A549 (cell line): Measurements from ENCODE around the gene PDGFA. TPM values are rescaled to one million over a fixed set of nuclear protein-coding genes. Genes with fewer than 3 reads are reported as not detected.

Experiments used
- ATAC-seq, 2 experiments: fragments of 200-7000 bp in 1 of 2; fragments of >200 bp in 1 of 2; cut with Nextera tagmentation in 1 of 2; cut with Tn5 transposase in 1 of 2; 3 replicates each; pipeline versions ENCODE4 v1.8.0 to v1.9.1; 2018 to 2020; ENCODE audit warnings: mild to moderate bottlenecking in 1 of 2, moderate library complexity in 1 of 2
- CTCF ChIA-PET: fragments of 300-600 bp; sonication (Branson Sonifier 250); formaldehyde crosslinking; extraction: SDS; loops from one replicate; lab custom pipeline; 2021; ENCODE audit warnings: antibody characterized with exemption, inconsistent platforms; lab: Yijun Ruan, JAX
- POLR2A ChIA-PET: fragments of 350-600 bp; formaldehyde crosslinking; extraction: SDS; loops from one replicate; lab custom pipeline; 2021; ENCODE audit warnings: antibody characterized with exemption, inconsistent platforms; lab: Yijun Ruan, JAX
- DNase-seq, 2 experiments: peaks; one replicate each; pipeline versions ENCODE4 v3.0.0 to v3.0.0-alpha.2; 2011 to 2016; ENCODE audit warnings: low read depth in 1 of 2, low spot score in 1 of 2
- FAIRE-seq: peaks from 2 replicates; lab custom pipeline; 2011; peaks lifted over from hg19 to GRCh38; lab: Jason Lieb, UNC
- H3K27ac ChIP-seq, 2 experiments: fragments of >200 bp; sonication (Bioruptor Twin); formaldehyde crosslinking; 3 replicates each; pipeline ENCODE4 v1.5.1; 2016 to 2017
- H3K4me1 ChIP-seq: fragments of >200 bp; sonication (Bioruptor Twin); formaldehyde crosslinking; 3 replicates; pipeline ENCODE4 v1.6.1; 2016
- H3K4me2 ChIP-seq: fragments of >200 bp; sonication (Bioruptor Twin); formaldehyde crosslinking; 3 replicates; pipeline ENCODE4 v1.6.1; 2016
- H3K4me3 ChIP-seq: fragments of >200 bp; sonication (Bioruptor Twin); formaldehyde crosslinking; 3 replicates; pipeline ENCODE4 v1.5.1; 2016
- H3K9me3 ChIP-seq: fragments of >200 bp; sonication (Bioruptor Twin); formaldehyde crosslinking; 3 replicates; pipeline ENCODE4 v1.6.1; 2016
- ATOH8 ChIP-seq: fragments of 250-450 bp; sonication (Bioruptor Pico); IDR thresholded peaks from 2 replicates; pipeline ENCODE4 v1.5.0; 2020; ENCODE audit warnings: low read depth, mild to moderate bottlenecking, moderate library complexity
- CBX2 ChIP-seq: fragments of 200-600 bp; sonication (generic); IDR thresholded peaks from 2 replicates; pipeline ENCODE4 v1.6.1; 2016; ENCODE audit warnings: low read depth, mild to moderate bottlenecking, borderline replicate concordance
- CHD2 ChIP-seq: fragments of 150-350 bp; IDR thresholded peaks from 2 replicates; pipeline ENCODE4 v1.6.1; 2014; ENCODE audit warnings: low read length; ENCODE audit not compliant: partially characterized antibody
- CHD4 ChIP-seq: fragments of 200-600 bp; sonication (generic); IDR thresholded peaks from 2 replicates; pipeline ENCODE4 v1.6.1; 2016; ENCODE audit warnings: antibody characterized with exemption, mild to moderate bottlenecking, borderline replicate concordance
- EHMT2 ChIP-seq: fragments of 200-600 bp; sonication (generic); IDR thresholded peaks from 2 replicates; pipeline ENCODE4 v1.6.1; 2016; ENCODE audit warnings: antibody characterized with exemption, low read depth, mild to moderate bottlenecking, moderate library complexity
- EP300 ChIP-seq, 2 experiments: fragments of >200 bp; sonication (Bioruptor Twin); formaldehyde crosslinking; IDR thresholded peaks; 2 replicates in 1 of 2; 3 replicates in 1 of 2; pipeline ENCODE4 v1.6.1; 2016 to 2017
- HEYL ChIP-seq: fragments of 250-450 bp; sonication (Bioruptor Pico); IDR thresholded peaks from 2 replicates; pipeline ENCODE4 v1.8.0; 2021; ENCODE audit warnings: mild to moderate bottlenecking, moderate library complexity
- HMGXB4 ChIP-seq: fragments of 250-450 bp; sonication (Bioruptor Pico); IDR thresholded peaks from 2 replicates; pipeline ENCODE4 v1.5.0; 2021; ENCODE audit warnings: mild to moderate bottlenecking, moderate library complexity, borderline replicate concordance
- HOXA7 ChIP-seq: fragments of 250-450 bp; sonication (Bioruptor Pico); IDR thresholded peaks from 2 replicates; pipeline ENCODE4 v1.5.0; 2020; ENCODE audit warnings: mild to moderate bottlenecking, moderate library complexity
- HOXB5 ChIP-seq: fragments of 250-450 bp; sonication (Bioruptor Pico); IDR thresholded peaks from 2 replicates; pipeline ENCODE4 v1.5.0; 2020; ENCODE audit warnings: mild to moderate bottlenecking, moderate library complexity
- KDM5A ChIP-seq: fragments of 200-600 bp; sonication (generic); IDR thresholded peaks from 2 replicates; pipeline ENCODE4 v1.6.1; 2016; ENCODE audit warnings: antibody characterized with exemption, mild to moderate bottlenecking
- MAFK ChIP-seq: fragments of 450-650 bp; IDR thresholded peaks from 2 replicates; pipeline ENCODE4 v1.6.1; 2014; ENCODE audit not compliant: partially characterized antibody
- MYC ChIP-seq: IDR thresholded peaks from 2 replicates; pipeline ENCODE4 v1.6.1; 2012; ENCODE audit warnings: mild to moderate bottlenecking, inconsistent platforms, low read length, improper control_type of control experiment, borderline replicate concordance
- PBX3 ChIP-seq: IDR thresholded peaks from 2 replicates; pipeline ENCODE4 v1.6.1; 2012
- POLR2A ChIP-seq: IDR thresholded peaks from 2 replicates; pipeline ENCODE4 v1.6.1; 2012; ENCODE audit warnings: mild to moderate bottlenecking, low read length
- POLR2AphosphoS2 ChIP-seq: conservative IDR thresholded peaks from 2 replicates; pipeline ENCODE4 v1.6.1; 2012; ENCODE audit warnings: low read length, improper control_type of control experiment, inconsistent platforms
- RARB ChIP-seq: fragments of 250-450 bp; sonication (Bioruptor Pico); IDR thresholded peaks from 2 replicates; pipeline ENCODE4 v1.8.0; 2021; ENCODE audit warnings: mild to moderate bottlenecking, moderate library complexity
- RCOR1 ChIP-seq: fragments of 150-350 bp; IDR thresholded peaks from 2 replicates; pipeline ENCODE4 v1.6.1; 2014; ENCODE audit warnings: antibody characterized with exemption, low read length, low read depth
- REST ChIP-seq: fragments of 200-600 bp; sonication (generic); IDR thresholded peaks from 2 replicates; pipeline ENCODE4 v1.6.1; 2016; ENCODE audit warnings: antibody characterized with exemption, mild to moderate bottlenecking, moderate library complexity
- ZFP36 ChIP-seq: fragments of 450-650 bp; IDR thresholded peaks from 2 replicates; pipeline ENCODE4 v1.6.1; 2014; ENCODE audit warnings: borderline replicate concordance; ENCODE audit not compliant: partially characterized antibody
- WGBS: methylation state at CpG from one replicate; pipeline ENCODE4 v1.1.6; 2017; ENCODE audit errors: missing lambda C conversion rate; 5-methylcytosine and 5-hydroxymethylcytosine counted together
- polyA plus RNA-seq, 4 experiments: library from polyadenylated mRNA; depleted of rRNA in 3 of 4; stranded (reverse); fragments of >200 nt; fragmentation: RNase III in 1 of 4; extraction: RNeasy Plus Mini Kit Qiagen cat#74134 plus additional on column Dnase treatment in 1 of 4; gene quantifications; 2 replicates in 3 of 4; 3 replicates in 1 of 4; pipeline ENCODE4 v1.2.3, GENCODE V29; 2011 to 2017
- TF ChIP-seq, protein P1 (sequence below): IDR thresholded peaks from 2 replicates; pipeline ENCODE4 v1.6.1; 2012; ENCODE audit warnings: low read depth, borderline replicate concordance
- TF ChIP-seq, protein P2 (sequence below): fragments of 450-650 bp; IDR thresholded peaks from 2 replicates; pipeline ENCODE4 v1.6.1; 2014; ENCODE audit warnings: antibody characterized with exemption

The PDGFA gene
- polyA plus RNA-seq, 2 of the 4 experiments (the other 2 are of a cell fraction): 12.8 to 14.9 TPM

GRCh38 chr7:475425-475728 lies 44.3 kb downstream of the PDGFA start (continued):
- no peak for TF ChIP-seq ZFP36
- TF ChIP-seq CHD4: no peak
- TF ChIP-seq KDM5A: no peak
- TF ChIP-seq EHMT2: no peak
- TF ChIP-seq HEYL (CRISPR knock-in tag): no peak
- TF ChIP-seq MAFK: no peak

- H3K4me3 ChIP-seq: no peak overlapping the region
- ATAC-seq (no peak), FAIRE-seq (no peak), DNase-seq (no peak)
- TF ChIP-seq POLR2A (no peak), RARB (no peak), POLR2AphosphoS2 (no peak), HOXA7 (CRISPR knock-in tag) (no peak), PBX3 (no peak), EP300 (IDR thresholded peaks at IDR 0.05) (no peak), CHD2 (no peak), CBX2 (no peak), HMGXB4 (no peak), HOXB5 (CRISPR knock-in tag) (no peak), MYC (no peak), REST (no peak), KDM5A (no peak), ATOH8 (CRISPR knock-in tag) (no peak), RCOR1 (no peak)
- TF ChIP-seq, protein P1, sequence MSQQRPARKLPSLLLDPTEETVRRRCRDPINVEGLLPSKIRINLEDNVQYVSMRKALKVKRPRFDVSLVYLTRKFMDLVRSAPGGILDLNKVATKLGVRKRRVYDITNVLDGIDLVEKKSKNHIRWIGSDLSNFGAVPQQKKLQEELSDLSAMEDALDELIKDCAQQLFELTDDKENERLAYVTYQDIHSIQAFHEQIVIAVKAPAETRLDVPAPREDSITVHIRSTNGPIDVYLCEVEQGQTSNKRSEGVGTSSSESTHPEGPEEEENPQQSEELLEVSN: no peak
- TF ChIP-seq, protein P2, sequence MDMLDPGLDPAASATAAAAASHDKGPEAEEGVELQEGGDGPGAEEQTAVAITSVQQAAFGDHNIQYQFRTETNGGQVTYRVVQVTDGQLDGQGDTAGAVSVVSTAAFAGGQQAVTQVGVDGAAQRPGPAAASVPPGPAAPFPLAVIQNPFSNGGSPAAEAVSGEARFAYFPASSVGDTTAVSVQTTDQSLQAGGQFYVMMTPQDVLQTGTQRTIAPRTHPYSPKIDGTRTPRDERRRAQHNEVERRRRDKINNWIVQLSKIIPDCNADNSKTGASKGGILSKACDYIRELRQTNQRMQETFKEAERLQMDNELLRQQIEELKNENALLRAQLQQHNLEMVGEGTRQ: no peak
- POLR2A ChIA-PET: no interaction called here
- peaks cover 8% of the 10 kb centered on the region for H3K4me1 ChIP-seq
- no peak overlapping the region for H3K4me2 ChIP-seq
- CTCF ChIA-PET: no interaction called here
- no peak overlapping the region for H3K27ac ChIP-seq
- WGBS: 64% methylated on average over 21 of the region's 23 CpGs
- H3K9me3 ChIP-seq: no peaks in the 10 kb centered on the region
These were observed 44.8 kb downstream of the PDGFA start for GRCh38 chr7:474605-475424.
